H1 (cell line): ENCODE measurements around the gene PRSS23. TPM values are rescaled to one million over a fixed set of nuclear protein-coding genes. Genes with fewer than 3 reads are reported as not detected.
"Not testable (repeated sequence)": the region's sequence is repeated elsewhere in the genome, so short reads cannot be mapped to it uniquely, and the experiment has no call there.

ENCODE experiments used
- CTCF ChIA-PET: fragments of 300-600 bp; sonication (Branson Sonifier 250); formaldehyde crosslinking; loops from one replicate; lab custom pipeline; 2021; ENCODE audit not compliant: partially characterized antibody; lab: Charles Lee
- POLR2A ChIA-PET: fragments of 300-600 bp; sonication (Branson Sonifier 250); formaldehyde crosslinking; loops from one replicate; lab custom pipeline; 2021; ENCODE audit warnings: inconsistent platforms; ENCODE audit not compliant: partially characterized antibody; lab: Charles Lee
- DNase-seq, 2 experiments: peaks; one replicate each; pipeline versions ENCODE4 v3.0.0 to v3.0.0-alpha.2; 2010 to 2022; ENCODE audit warnings: low spot score in 2 of 2, low read depth in 1 of 2, mixed read lengths in 1 of 2
- FAIRE-seq: peaks from 2 replicates; lab custom pipeline; 2011; peaks lifted over from hg19 to GRCh38; lab: Jason Lieb, UNC
- H2AFZ ChIP-seq: 2 replicates; pipeline ENCODE4 v1.8.1; 2012; ENCODE audit warnings: low read length, inconsistent platforms
- H2AK5ac ChIP-seq: 2 replicates; pipeline ENCODE4 v1.6.1; 2013; ENCODE audit warnings: low read depth, low read length
- H2BK120ac ChIP-seq: replicated peaks from 2 replicates; pipeline ENCODE3; 2013; ENCODE audit warnings: low read depth, low read length, inconsistent platforms
- H2BK12ac ChIP-seq: 2 replicates; pipeline ENCODE4 v1.6.1; 2013; ENCODE audit warnings: low read depth, low read length
- H2BK15ac ChIP-seq: 2 replicates; pipeline ENCODE4 v1.6.1; 2013; ENCODE audit warnings: low read length
- H2BK20ac ChIP-seq: 2 replicates; pipeline ENCODE4 v1.6.1; 2013; ENCODE audit warnings: low read length
- H2BK5ac ChIP-seq: 2 replicates; pipeline ENCODE4 v1.6.1; 2013; ENCODE audit warnings: low read depth, low read length
- H3K14ac ChIP-seq: 2 replicates; pipeline ENCODE4 v1.6.1; 2013; ENCODE audit warnings: inconsistent platforms; ENCODE audit not compliant: insufficient read length
- H3K18ac ChIP-seq: 2 replicates; pipeline ENCODE4 v1.6.1; 2013; ENCODE audit warnings: low read length; ENCODE audit errors: extremely low read depth
- H3K23ac ChIP-seq: 2 replicates; pipeline ENCODE4 v1.6.1; 2013; ENCODE audit warnings: inconsistent platforms; ENCODE audit not compliant: insufficient read length
- H3K23me2 ChIP-seq: 2 replicates; pipeline ENCODE4 v1.6.1; 2013; ENCODE audit warnings: low read depth, low read length
- H3K27ac ChIP-seq: 2 replicates; pipeline ENCODE4 v1.6.1; 2011; ENCODE audit warnings: low read depth, low read length, inconsistent platforms
- H3K27me3 ChIP-seq, 4 experiments: replicated peaks in 1 of 4; 1 replicate in 1 of 4; 2 replicates in 3 of 4; pipeline versions ENCODE4 v1.6.1 to v1.8.1; 2011 to 2013; ENCODE audit warnings: low read length in 3 of 4, mild to moderate bottlenecking in 3 of 4, inconsistent platforms in 2 of 4, mixed read lengths in 2 of 4, moderate library complexity in 1 of 4; ENCODE audit not compliant: control insufficient read depth in 3 of 4, insufficient read depth in 3 of 4; ENCODE audit errors: extremely low read depth in 1 of 4
- H3K36me3 ChIP-seq, 4 experiments: 2 replicates each; pipeline versions ENCODE4 v1.6.1 to v1.8.1; 2011 to 2013; ENCODE audit warnings: mild to moderate bottlenecking in 4 of 4, low read length in 3 of 4, moderate library complexity in 2 of 4, control low read depth in 1 of 4, inconsistent platforms in 1 of 4; ENCODE audit not compliant: insufficient read depth in 4 of 4, control insufficient read depth in 2 of 4
- H3K4ac ChIP-seq: replicated peaks from 2 replicates; pipeline ENCODE3; 2013; ENCODE audit warnings: low read length, low read depth, mixed read lengths, inconsistent platforms; ENCODE audit not compliant: insufficient read length
- H3K4me1 ChIP-seq, 4 experiments: replicated peaks in 1 of 4; 1 replicate in 1 of 4; 2 replicates in 3 of 4; pipeline versions ENCODE4 v1.6.1 to v1.8.1; 2011 to 2013; ENCODE audit warnings: low read length in 3 of 4, inconsistent platforms in 2 of 4, mixed read lengths in 1 of 4; ENCODE audit not compliant: insufficient read depth in 4 of 4, control insufficient read depth in 3 of 4
- H3K4me2 ChIP-seq, 2 experiments: 2 replicates each; pipeline versions ENCODE4 v1.6.1 to v1.8.1; 2011 to 2013; ENCODE audit warnings: low read depth in 2 of 2, low read length in 2 of 2, control low read depth in 1 of 2, inconsistent platforms in 1 of 2, mild to moderate bottlenecking in 1 of 2; ENCODE audit not compliant: insufficient read depth in 1 of 2
- H3K4me3 ChIP-seq, 4 experiments: fragments of 200-600, 300-600 bp in 1 of 4; sonication (generic), shearing (Covaris generic), sonication (Bioruptor Twin) in 1 of 4; 2 replicates each; pipeline versions ENCODE4 v1.5.1 to v1.8.1; 2011 to 2016; ENCODE audit warnings: low read length in 4 of 4, low read depth in 3 of 4, control low read depth in 2 of 4, inconsistent platforms in 2 of 4, mild to moderate bottlenecking in 2 of 4, mixed read lengths in 1 of 4, moderate library complexity in 1 of 4; ENCODE audit not compliant: insufficient read depth in 2 of 4; ENCODE audit errors: extremely low read depth in 1 of 4
- H3K56ac ChIP-seq: replicated peaks from 2 replicates; pipeline ENCODE3; 2013; ENCODE audit warnings: low read depth, mild to moderate bottlenecking, mixed read lengths, low read length, inconsistent platforms; ENCODE audit not compliant: insufficient read length
- H3K79me1 ChIP-seq: 2 replicates; pipeline ENCODE4 v1.6.1; 2013; ENCODE audit warnings: low read depth, low read length, control low read depth
- H3K79me2 ChIP-seq, 2 experiments: 2 replicates each; pipeline versions ENCODE4 v1.6.1 to v1.8.1; 2012 to 2013; ENCODE audit warnings: low read length in 2 of 2, mild to moderate bottlenecking in 2 of 2, inconsistent platforms in 1 of 2; ENCODE audit not compliant: insufficient read depth in 2 of 2, control insufficient read depth in 1 of 2
- H3K9ac ChIP-seq, 4 experiments: replicated peaks in 1 of 4; 1 replicate in 1 of 4; 2 replicates in 3 of 4; pipeline versions ENCODE4 v1.6.1 to v1.8.1; 2011 to 2013; ENCODE audit warnings: low read depth in 3 of 4, low read length in 3 of 4, control low read depth in 2 of 4, mild to moderate bottlenecking in 2 of 4, moderate library complexity in 2 of 4, inconsistent platforms in 1 of 4; ENCODE audit errors: extremely low read depth in 1 of 4
- H3K9me3 ChIP-seq, 2 experiments: 2 replicates each; pipeline versions ENCODE4 v1.6.1 to v1.8.1; 2012 to 2013; ENCODE audit warnings: mild to moderate bottlenecking in 2 of 2, moderate library complexity in 2 of 2, control low read depth in 1 of 2, inconsistent platforms in 1 of 2, low read depth in 1 of 2, low read length in 1 of 2, mixed read lengths in 1 of 2; ENCODE audit not compliant: insufficient read depth in 2 of 2
- H4K20me1 ChIP-seq, 2 experiments: replicated peaks in 1 of 2; 2 replicates each; pipeline versions ENCODE3 to v1.8.1; 2011 to 2013; ENCODE audit warnings: inconsistent platforms in 2 of 2, low read length in 2 of 2, mild to moderate bottlenecking in 1 of 2; ENCODE audit not compliant: insufficient read depth in 2 of 2, control insufficient read depth in 1 of 2
- H4K5ac ChIP-seq: 2 replicates; pipeline ENCODE4 v1.6.1; 2013; ENCODE audit warnings: low read length, low read depth, mixed read lengths, inconsistent platforms; ENCODE audit not compliant: insufficient read length
- H4K8ac ChIP-seq: 2 replicates; pipeline ENCODE4 v1.8.0; 2013; ENCODE audit warnings: mild to moderate bottlenecking, moderate library complexity, low read length, inconsistent platforms; ENCODE audit not compliant: insufficient read depth; ENCODE audit errors: extremely low read depth
- H4K91ac ChIP-seq: replicated peaks from 2 replicates; pipeline ENCODE3; 2013; ENCODE audit warnings: low read length, mixed read lengths, inconsistent platforms; ENCODE audit not compliant: insufficient read length
- WGBS, 2 experiments: shearing (Covaris generic) in 1 of 2; methylation state at CpG; one replicate each; pipeline versions ENCODE4 v1.1.6 to v1.1.7; 2013 to 2015; ENCODE audit warnings: low lambda C conversion rate in 2 of 2, mixed read lengths in 2 of 2, inconsistent platforms in 1 of 2, low coverage in 1 of 2, missing lambda C conversion rate in 1 of 2; ENCODE audit not compliant: insufficient replicate concordance in 2 of 2, insufficient coverage in 1 of 2, insufficient read length in 1 of 2; ENCODE audit errors: extremely low coverage in 1 of 2, missing lambda C conversion rate in 1 of 2; 5-methylcytosine and 5-hydroxymethylcytosine counted together
- polyA plus RNA-seq, 7 experiments: library from polyadenylated mRNA; depleted of rRNA in 3 of 7; stranded (reverse) in 5 of 7; unstranded in 2 of 7; fragments of >200 nt in 5 of 7; fragments of 200-250 nt in 2 of 7; gene quantifications; 1 replicate in 5 of 7; 2 replicates in 1 of 7; 4 replicates in 1 of 7; pipeline versions ENCODE4 v1.2.1 to v1.2.3, GENCODE V29; 2011 to 2013; ENCODE audit warnings: missing spikeins in 2 of 7, mixed read lengths in 2 of 7
- total RNA-seq: library from RNA; stranded (reverse); fragmentation: NEBNext Ultra II Directional; extraction: Animal tissue kit (Norgen Biotek cat#: 25700); gene quantifications from 2 replicates; pipeline ENCODE4 v1.2.1, GENCODE V29; 2021

PRSS23 gene
- total and polyA plus RNA-seq, 2 of the 8 experiments (the other 6 are each of a cell fraction or from before 2014, with no cell fraction given) = 4.4 to 5.6 TPM

- H4K8ac ChIP-seq, H4K5ac ChIP-seq, H3K18ac ChIP-seq, FAIRE-seq, H3K4ac ChIP-seq, H3K9me3 ChIP-seq, H3K14ac ChIP-seq, H2AFZ ChIP-seq, H2BK12ac ChIP-seq, H3K79me2 ChIP-seq, H4K91ac ChIP-seq, H2BK20ac ChIP-seq, H3K4me2 ChIP-seq, H3K36me3 ChIP-seq, H4K20me1 ChIP-seq, H3K23ac ChIP-seq, H3K27ac ChIP-seq, H3K4me1 ChIP-seq, POLR2A ChIA-PET, H2BK15ac ChIP-seq, H3K27me3 ChIP-seq, H3K56ac ChIP-seq, H2AK5ac ChIP-seq, H3K9ac ChIP-seq, H3K23me2 ChIP-seq, H2BK120ac ChIP-seq, H3K4me3 ChIP-seq, H2BK5ac ChIP-seq, DNase-seq, H3K79me1 ChIP-seq: not testable (repeated sequence)
- 77% methylated on average over 6 of the region's 6 CpGs; no CpG with 5 or more reads in 1 of the 2 experiments for WGBS, 2 experiments
- CTCF ChIA-PET = interaction anchor here (0.6 kb wide), 1 partner anchor 276 kb away, joined by 3 read pairs; no protein-coding TSS in a partner anchor
Observed at GRCh38 chr11:86834376-86834775, 34.0 kb downstream of the PRSS23 start.

GRCh38 chr11:86844762-86845508 is 44.6 kb downstream of the PRSS23 start:
- H2BK120ac ChIP-seq, DNase-seq, H2AFZ ChIP-seq, H2BK5ac ChIP-seq, H4K5ac ChIP-seq, H4K20me1 ChIP-seq, H3K4me3 ChIP-seq, H3K4ac ChIP-seq, H3K18ac ChIP-seq, POLR2A ChIA-PET, FAIRE-seq, H3K9me3 ChIP-seq, H3K4me1 ChIP-seq, H3K23me2 ChIP-seq, H3K79me2 ChIP-seq, H3K27ac ChIP-seq, H3K36me3 ChIP-seq, H3K9ac ChIP-seq, H2BK12ac ChIP-seq, H2BK20ac ChIP-seq, H3K79me1 ChIP-seq, H4K91ac ChIP-seq, H3K56ac ChIP-seq, H3K14ac ChIP-seq, H3K4me2 ChIP-seq, H3K27me3 ChIP-seq, H4K8ac ChIP-seq, H2AK5ac ChIP-seq, H2BK15ac ChIP-seq, H3K23ac ChIP-seq: not testable (repeated sequence)
- 91% methylated on average over 4 of the region's 4 CpGs; no CpG with 5 or more reads in 1 of the 2 experiments for WGBS, 2 experiments
- CTCF ChIA-PET = interaction anchor here (1.2 kb wide), 1 partner anchor 27 kb away, joined by 4 read pairs; no protein-coding TSS in a partner anchor
